B cell (primary cell): ENCODE results near the gene BST2. TPM values are rescaled to one million over a fixed set of nuclear protein-coding genes. Genes with fewer than 3 reads are reported as not detected.

ENCODE experiments used
- ATAC-seq: fragments of 200-7000 bp; cut with Tn5 transposase; one replicate; pipeline ENCODE4 v1.10.0; 2021; ENCODE audit warnings: low read depth, mild to moderate bottlenecking, moderate number of reproducible peaks, moderate library complexity
- CTCF ChIA-PET: fragments of 350-600 bp; sonication (Branson Sonifier 250); formaldehyde crosslinking; loops from one replicate; lab custom pipeline; 2021; ENCODE audit warnings: antibody characterized with exemption, inconsistent platforms; lab: Charles Lee
- POLR2A ChIA-PET: fragments of 350-600 bp; sonication (Branson Sonifier 250); formaldehyde crosslinking; loops from one replicate; lab custom pipeline; 2021; ENCODE audit warnings: antibody characterized with exemption; lab: Charles Lee
- DNase-seq: peaks from one replicate; pipeline ENCODE4 v3.0.0; 2013
- H2AFZ ChIP-seq: 2 replicates; pipeline ENCODE4 v1.6.1; 2012; ENCODE audit warnings: mild to moderate bottlenecking, low read depth, low read length; ENCODE audit not compliant: insufficient read depth, poor library complexity, severe bottlenecking
- H3K27ac ChIP-seq, 2 donors: 1 replicate in 1 of 2; 2 replicates in 1 of 2; pipeline ENCODE4 v1.5.1; 2012 to 2013; ENCODE audit warnings: low read length in 2 of 2, mild to moderate bottlenecking in 2 of 2, moderate library complexity in 1 of 2
- H3K27me3 ChIP-seq, 4 experiments: fragments of 200-600 bp in 1 of 4; sonication (generic) in 1 of 4; replicated peaks in 1 of 4; 1 replicate in 2 of 4; 2 replicates in 2 of 4; pipeline versions ENCODE4 v1.6.1 to v1.7.0; 2013 to 2016; ENCODE audit warnings: low read length in 3 of 4, mild to moderate bottlenecking in 2 of 4, mixed read lengths in 1 of 4, moderate library complexity in 1 of 4; ENCODE audit not compliant: insufficient read depth in 4 of 4, control insufficient read depth in 3 of 4; ENCODE audit errors: control extremely low read depth in 1 of 4
- H3K36me3 ChIP-seq, 2 experiments: replicated peaks in 1 of 2; 1 replicate in 1 of 2; 2 replicates in 1 of 2; pipeline versions ENCODE4 v1.6.1 to v1.7.1; 2013; ENCODE audit warnings: low read length in 1 of 2; ENCODE audit not compliant: insufficient read depth in 2 of 2, control insufficient read depth in 1 of 2; ENCODE audit errors: control extremely low read depth in 1 of 2, extremely low read depth in 1 of 2
- H3K4me1 ChIP-seq, 2 donors: fragments of 200-600 bp in 1 of 2; sonication (generic) in 1 of 2; 1 replicate in 1 of 2; 2 replicates in 1 of 2; pipeline versions ENCODE4 v1.5.1 to v1.6.1; 2013 to 2017; ENCODE audit warnings: low read length in 2 of 2; ENCODE audit not compliant: control insufficient read depth in 2 of 2, insufficient read depth in 2 of 2
- H3K4me2 ChIP-seq: replicated peaks from 2 replicates; pipeline ENCODE3; 2012; ENCODE audit warnings: mild to moderate bottlenecking, low read depth, low read length; ENCODE audit not compliant: poor library complexity, severe bottlenecking
- H3K4me3 ChIP-seq, 5 experiments: fragments of 200-600 bp in 1 of 5; sonication (generic) in 1 of 5; 1 replicate in 3 of 5; 2 replicates in 2 of 5; pipeline versions ENCODE4 v1.5.1 to v1.7.0; 2011 to 2016; ENCODE audit warnings: low read length in 4 of 5, mild to moderate bottlenecking in 4 of 5, low read depth in 2 of 5, control low read depth in 1 of 5, moderate library complexity in 1 of 5; ENCODE audit not compliant: insufficient read depth in 1 of 5; ENCODE audit errors: control extremely low read depth in 1 of 5, extremely low read depth in 1 of 5
- H3K79me2 ChIP-seq: fragments of 200-600 bp; sonication (generic); one replicate; pipeline ENCODE4 v1.6.0; 2016; ENCODE audit warnings: low read length; ENCODE audit not compliant: control insufficient read depth, insufficient read depth
- H3K9ac ChIP-seq: fragments of 200-600 bp; sonication (generic); 2 replicates; pipeline ENCODE4 v1.6.1; 2017; ENCODE audit warnings: mild to moderate bottlenecking, low read length, moderate library complexity
- H3K9me3 ChIP-seq, 3 donors: one replicate each; pipeline versions ENCODE4 v1.6.1 to v1.7.1; 2013; ENCODE audit warnings: low read length in 2 of 3; ENCODE audit not compliant: control insufficient read depth in 2 of 3, insufficient read depth in 1 of 3; ENCODE audit errors: control extremely low read depth in 1 of 3
- H4K20me1 ChIP-seq: 2 replicates; pipeline ENCODE4 v1.6.0; 2012; ENCODE audit warnings: mild to moderate bottlenecking, low read length; ENCODE audit not compliant: insufficient read depth, control insufficient read depth, poor library complexity, severe bottlenecking
- H3K27ac Mint-ChIP-seq: one replicate; pipeline ENCODE4 v1.8.0; 2021; ENCODE audit warnings: mixed read lengths
- H3K27me3 Mint-ChIP-seq: one replicate; pipeline ENCODE4 v1.8.0; 2021; ENCODE audit warnings: mixed read lengths
- H3K4me1 Mint-ChIP-seq: one replicate; pipeline ENCODE4 v1.8.0; 2021; ENCODE audit warnings: mixed read lengths
- H3K4me3 Mint-ChIP-seq: one replicate; pipeline ENCODE4 v1.8.0; 2021; ENCODE audit warnings: mixed read lengths
- H3K9me3 Mint-ChIP-seq: one replicate; pipeline ENCODE4 v1.8.0; 2022; ENCODE audit warnings: mixed read lengths; ENCODE audit not compliant: insufficient read depth
- EZH2 ChIP-seq: IDR thresholded peaks from 2 replicates; pipeline ENCODE4 v1.6.1; 2012; ENCODE audit warnings: borderline replicate concordance, low read depth, mild to moderate bottlenecking, moderate library complexity, low read length; ENCODE audit not compliant: insufficient read depth, poor library complexity, severe bottlenecking
- WGBS: methylation state at CpG from one replicate; pipeline ENCODE4 v1.1.5; 2013; ENCODE audit warnings: missing lambda C conversion rate; ENCODE audit not compliant: insufficient coverage; 5-methylcytosine and 5-hydroxymethylcytosine counted together
- intact Hi-C: fragments of 100-400 bp; cut with micrococcal nuclease; formaldehyde crosslinking; loops from one replicate; pipeline ENCODE4 v1.10.0; 2022
- polyA plus RNA-seq: library from polyadenylated mRNA; depleted of rRNA; stranded (reverse); fragments of >200 nt; gene quantifications from 2 replicates; pipeline ENCODE4 v1.2.3, GENCODE V29; 2012
- total RNA-seq, 2 donors: library from RNA; stranded (reverse); fragments of 120-200 nt in 1 of 2; gene quantifications; 1 replicate in 1 of 2; 2 replicates in 1 of 2; pipeline versions ENCODE4 v1.2.3 to v1.2.4, GENCODE V29; 2013 to 2022
- TF ChIP-seq, protein P1 (sequence below): fragments of 200-600 bp; IDR thresholded peaks from one replicate; pipeline ENCODE4 v1.8.0; 2022; ENCODE audit warnings: antibody characterized with exemption, mild to moderate bottlenecking

Gene BST2
- total and polyA plus RNA-seq, 2 donors (not counting 1 experiment from before 2014, with no cell fraction given), result 59.7 to 79.5 TPM

DNA sequence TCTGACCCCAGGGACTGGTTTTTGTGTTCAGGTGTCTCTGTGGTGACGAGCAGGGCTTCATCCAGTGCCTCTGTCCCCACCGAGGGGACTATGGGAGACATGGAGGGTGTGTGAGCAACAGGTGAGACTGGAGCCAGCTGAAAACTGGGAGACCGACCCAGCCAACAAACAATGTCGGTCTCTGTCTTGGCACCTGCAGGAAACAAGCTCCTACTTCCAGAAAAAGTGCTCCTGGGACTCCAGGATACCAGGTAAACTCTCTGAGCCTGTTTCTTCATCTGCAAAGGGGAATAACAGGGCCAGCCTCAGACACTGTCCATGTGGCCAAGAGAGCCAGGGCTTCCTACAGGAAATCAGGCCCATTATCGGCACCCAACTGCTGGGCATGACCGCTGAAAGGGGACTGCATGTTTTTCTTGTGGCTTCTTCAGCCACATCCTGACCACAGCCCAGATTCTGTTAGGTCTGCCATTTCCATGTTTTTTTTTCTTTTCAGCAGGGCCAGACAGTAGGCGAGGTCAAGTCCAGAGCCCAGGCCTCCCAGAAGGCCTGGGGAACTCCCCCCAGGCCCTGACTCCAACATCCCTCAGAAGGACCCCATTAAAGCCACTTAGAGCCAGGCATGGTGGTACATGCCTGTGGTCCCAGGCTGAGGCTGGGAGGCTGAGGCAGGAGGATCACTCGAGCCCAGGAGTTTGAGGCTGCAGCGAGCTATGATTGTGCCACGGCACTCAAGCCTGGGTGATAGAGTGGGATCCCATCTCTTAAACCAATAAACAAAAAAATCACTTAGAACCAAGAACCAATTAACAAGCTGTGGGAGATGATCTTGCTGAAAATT is 836 bp upstream of the BST2 start:
- Mint-ChIP-seq H3K4me1 (peaks cover 42% of the 10 kb centered on the region), H3K27me3 (no peaks in the 10 kb centered on the region), H3K4me3 (peak overlapping the region; percentile 85), H3K27ac (peak overlapping the region; percentile 86), H3K9me3 (no peaks in the 10 kb centered on the region)
- H3K27me3 ChIP-seq, result no peaks in the 10 kb centered on the region
- H3K4me3 ChIP-seq, result peak overlapping the region; percentile 62 to 95 (median 75)
- H2AFZ ChIP-seq, result peak overlapping the region; percentile 88
- ChIA-PET CTCF (interaction anchor here (0.9 to 2.5 kb wide), 6 partner anchors 11 to 59 kb away, joined by 3 to 10 read pairs (median 7); partner anchors contain the start of gene MVB12A), POLR2A (interaction anchor here (0.6 to 1.7 kb wide), 7 partner anchors 13 to 719 kb away, joined by 3 to 10 read pairs (median 4); partner anchors contain the start of genes DDA1, MVB12A and SLC27A1)
- peaks cover 51% of the 10 kb centered on the region for H3K79me2 ChIP-seq
- TF ChIP-seq, protein P1, sequence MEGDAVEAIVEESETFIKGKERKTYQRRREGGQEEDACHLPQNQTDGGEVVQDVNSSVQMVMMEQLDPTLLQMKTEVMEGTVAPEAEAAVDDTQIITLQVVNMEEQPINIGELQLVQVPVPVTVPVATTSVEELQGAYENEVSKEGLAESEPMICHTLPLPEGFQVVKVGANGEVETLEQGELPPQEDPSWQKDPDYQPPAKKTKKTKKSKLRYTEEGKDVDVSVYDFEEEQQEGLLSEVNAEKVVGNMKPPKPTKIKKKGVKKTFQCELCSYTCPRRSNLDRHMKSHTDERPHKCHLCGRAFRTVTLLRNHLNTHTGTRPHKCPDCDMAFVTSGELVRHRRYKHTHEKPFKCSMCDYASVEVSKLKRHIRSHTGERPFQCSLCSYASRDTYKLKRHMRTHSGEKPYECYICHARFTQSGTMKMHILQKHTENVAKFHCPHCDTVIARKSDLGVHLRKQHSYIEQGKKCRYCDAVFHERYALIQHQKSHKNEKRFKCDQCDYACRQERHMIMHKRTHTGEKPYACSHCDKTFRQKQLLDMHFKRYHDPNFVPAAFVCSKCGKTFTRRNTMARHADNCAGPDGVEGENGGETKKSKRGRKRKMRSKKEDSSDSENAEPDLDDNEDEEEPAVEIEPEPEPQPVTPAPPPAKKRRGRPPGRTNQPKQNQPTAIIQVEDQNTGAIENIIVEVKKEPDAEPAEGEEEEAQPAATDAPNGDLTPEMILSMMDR, result no peak
- TF ChIP-seq EZH2, result no peak
- ATAC-seq, result peak; percentile 3
- H3K36me3 ChIP-seq, result peaks cover 0 to 11% of the 10 kb centered on the region in 2 experiments
- peak overlapping the region; percentile 72 to 86 for H3K27ac ChIP-seq
- H3K4me2 ChIP-seq, result peak overlapping the region; percentile 98
- intact Hi-C loops, result loop anchor here (10.0 kb wide), 1 partner anchor 149 kb away; the partner anchor contains the start of gene COLGALT1
- no peaks in the 10 kb centered on the region for H3K9me3 ChIP-seq
- DNase-seq, result peak; percentile 23
- WGBS, result 2% methylated on average over 7 of the region's 10 CpGs
- H3K9ac ChIP-seq, result peak overlapping the region; percentile 93
- peaks cover 24% of the 10 kb centered on the region for H4K20me1 ChIP-seq
- H3K4me1 ChIP-seq, result peaks cover 26 to 45% of the 10 kb centered on the region in 2 donors
